Epithelial cell of proximal tubule (primary cell): Measurements from ENCODE around the gene ITIH4. TPM values are rescaled to one million over a fixed set of nuclear protein-coding genes. Genes with fewer than 3 reads are reported as not detected.

Experiments used
- DNase-seq: peaks from one replicate; pipeline ENCODE4 v3.0.0-alpha.2; 2011; ENCODE audit warnings: low read depth
- H3K4me3 ChIP-seq: 2 replicates; pipeline ENCODE4 v1.5.1; 2011; ENCODE audit warnings: low read depth, mild to moderate bottlenecking, low read length
- CTCF ChIP-seq: conservative IDR thresholded peaks from 2 replicates; pipeline ENCODE4 v1.5.1; 2012; ENCODE audit warnings: low read depth, mild to moderate bottlenecking, low read length
- total RNA-seq: library from RNA; depleted of rRNA; stranded (reverse); fragments of >200 nt; gene quantifications from 2 replicates; pipeline ENCODE4 v1.2.3, GENCODE V29; 2015

Gene ITIH4
- total RNA-seq, 1 donor from 2014 or later: not detected

GRCh38 chr3:52791928-52792327 is 38.5 kb downstream of the ITIH4 start:
- H3K4me3 ChIP-seq: no peak overlapping the region
- TF ChIP-seq CTCF: no peak

GRCh38 chr3:52791366-52791765 is 39.1 kb downstream of the ITIH4 start:
- DNase-seq: no peak
- TF ChIP-seq CTCF: no peak
- no peak overlapping the region for H3K4me3 ChIP-seq

More at GRCh38 chr3:52791928-52792327, 38.5 kb downstream of the ITIH4 start:
- DNase-seq: no peak

GRCh38 chr3:52790741-52791140 is 39.7 kb downstream of the ITIH4 start:
- no peak for DNase-seq
- no peak for TF ChIP-seq CTCF
- no peak overlapping the region for H3K4me3 ChIP-seq

- TF ChIP-seq CTCF: no peak
- DNase-seq: no peak
Measured at GRCh38 chr3:52790337-52790736, 40.1 kb downstream of the ITIH4 start.

GRCh38 chr3:52789746-52790040 is 40.8 kb downstream of the ITIH4 start:
- TF ChIP-seq CTCF: no peak
- no peak for DNase-seq
- H3K4me3 ChIP-seq: no peak overlapping the region

More at GRCh38 chr3:52790337-52790736, 40.1 kb downstream of the ITIH4 start:
- no peak overlapping the region for H3K4me3 ChIP-seq

GRCh38 chr3:52788890-52789745 is 41.4 kb downstream of the ITIH4 start:
- no peak overlapping the region for H3K4me3 ChIP-seq
- DNase-seq: no peak
- no peak for TF ChIP-seq CTCF
